Retinal pigment epithelial cell (primary cell): ENCODE results near the gene NPPB.

Experiments
- DNase-seq: peaks from one replicate; pipeline ENCODE4 v3.0.0-alpha.2; 2010; ENCODE audit warnings: low read depth
- H3K4me3 ChIP-seq: 2 replicates; pipeline ENCODE4 v1.5.1; 2011; ENCODE audit warnings: mild to moderate bottlenecking, low read length, control low read depth, moderate library complexity
- TF ChIP-seq, protein P1 (sequence below): conservative IDR thresholded peaks from 2 replicates; pipeline ENCODE4 v1.5.1; 2011; ENCODE audit warnings: low read depth, low read length, control low read depth, inconsistent platforms

NPPB gene

DNA sequence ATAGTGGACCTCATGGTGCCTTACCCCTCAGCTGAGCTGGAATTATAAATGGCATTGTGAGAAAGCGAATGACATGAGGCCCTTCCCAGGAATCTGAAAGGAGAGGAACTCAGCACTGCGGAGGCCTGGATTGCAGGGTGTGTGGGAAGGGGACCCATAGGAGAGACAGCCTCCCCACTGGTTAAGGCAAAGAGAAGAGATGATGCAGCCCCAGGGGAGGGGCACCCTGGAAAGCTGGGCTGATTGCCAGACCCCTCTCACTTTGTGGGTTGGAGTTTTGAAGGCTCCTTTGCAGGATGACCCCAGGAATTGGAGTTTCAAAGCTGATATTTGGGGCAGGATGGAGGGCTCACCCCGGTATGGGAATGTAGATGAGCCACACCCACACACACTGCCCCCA is 2.0 kb downstream of the NPPB start:
- TF ChIP-seq, protein P1, sequence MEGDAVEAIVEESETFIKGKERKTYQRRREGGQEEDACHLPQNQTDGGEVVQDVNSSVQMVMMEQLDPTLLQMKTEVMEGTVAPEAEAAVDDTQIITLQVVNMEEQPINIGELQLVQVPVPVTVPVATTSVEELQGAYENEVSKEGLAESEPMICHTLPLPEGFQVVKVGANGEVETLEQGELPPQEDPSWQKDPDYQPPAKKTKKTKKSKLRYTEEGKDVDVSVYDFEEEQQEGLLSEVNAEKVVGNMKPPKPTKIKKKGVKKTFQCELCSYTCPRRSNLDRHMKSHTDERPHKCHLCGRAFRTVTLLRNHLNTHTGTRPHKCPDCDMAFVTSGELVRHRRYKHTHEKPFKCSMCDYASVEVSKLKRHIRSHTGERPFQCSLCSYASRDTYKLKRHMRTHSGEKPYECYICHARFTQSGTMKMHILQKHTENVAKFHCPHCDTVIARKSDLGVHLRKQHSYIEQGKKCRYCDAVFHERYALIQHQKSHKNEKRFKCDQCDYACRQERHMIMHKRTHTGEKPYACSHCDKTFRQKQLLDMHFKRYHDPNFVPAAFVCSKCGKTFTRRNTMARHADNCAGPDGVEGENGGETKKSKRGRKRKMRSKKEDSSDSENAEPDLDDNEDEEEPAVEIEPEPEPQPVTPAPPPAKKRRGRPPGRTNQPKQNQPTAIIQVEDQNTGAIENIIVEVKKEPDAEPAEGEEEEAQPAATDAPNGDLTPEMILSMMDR = no peak
- no peak for DNase-seq

GRCh38 chr1:11855430-11855829 is 3.3 kb downstream of the NPPB start:
- DNase-seq = no peak
- TF ChIP-seq, protein P1 = no peak
- H3K4me3 ChIP-seq = no peak overlapping the region

More for the DNA sequence above, 2.0 kb downstream of the NPPB start:
- no peak overlapping the region for H3K4me3 ChIP-seq

DNA sequence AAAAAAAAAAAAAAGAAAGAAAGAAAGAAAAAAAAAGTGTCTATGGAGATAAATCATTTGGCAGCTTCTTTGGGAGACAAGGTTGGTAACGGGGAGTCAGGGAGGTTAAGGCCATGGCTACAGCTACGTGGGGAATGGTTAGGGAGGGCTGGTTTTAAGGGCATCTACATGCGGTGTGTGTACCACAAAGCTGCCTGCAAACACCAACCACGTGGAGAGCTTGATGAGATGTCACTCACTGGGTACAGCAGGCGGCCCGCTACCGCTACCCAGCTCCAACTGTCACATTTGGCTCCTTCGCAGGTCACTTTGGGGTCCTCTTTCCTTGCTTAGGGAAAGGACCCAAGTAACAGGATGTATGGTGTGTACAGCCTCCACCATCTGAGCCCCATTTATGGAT is 4.2 kb downstream of the NPPB start:
- no peak for DNase-seq
- TF ChIP-seq, protein P1 = no peak
- no peak overlapping the region for H3K4me3 ChIP-seq

GRCh38 chr1:11851180-11851579 is 7.6 kb downstream of the NPPB start:
- H3K4me3 ChIP-seq = no peak overlapping the region
- TF ChIP-seq, protein P1 = no peak
- no peak for DNase-seq

GRCh38 chr1:11850156-11850555 is 8.6 kb downstream of the NPPB start:
- TF ChIP-seq, protein P1 = no peak

DNA sequence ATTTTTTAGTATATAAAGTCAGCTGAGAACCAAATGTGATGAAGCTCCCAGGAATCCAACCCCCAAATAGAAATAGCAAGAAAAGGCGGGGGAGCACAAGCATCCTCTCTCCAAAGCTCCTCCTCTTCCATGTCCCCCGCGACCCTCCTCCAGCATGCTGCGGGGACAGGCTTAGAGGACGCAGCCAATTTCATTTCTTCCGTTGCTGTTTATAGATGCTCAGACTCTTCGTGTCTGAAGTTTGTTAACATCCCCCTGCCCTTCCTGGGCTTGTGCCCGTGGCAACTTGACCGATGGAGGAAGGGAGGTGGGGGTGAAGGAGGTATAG is 10.4 kb downstream of the NPPB start:
- TF ChIP-seq, protein P1 = no peak
- H3K4me3 ChIP-seq = no peak overlapping the region
- DNase-seq = no peak

More at GRCh38 chr1:11850156-11850555, 8.6 kb downstream of the NPPB start:
- DNase-seq = no peak
- no peak overlapping the region for H3K4me3 ChIP-seq

- no peak within 1 kb of the TSS for H3K4me3 ChIP-seq
- no peak for DNase-seq
- TF ChIP-seq, protein P1 = no peak
These were observed 10.9 kb downstream of the NPPB start, which contains the start of gene NPPA for GRCh38 chr1:11847667-11848372. NPPA (minus strand) TSS chr1:11847783; CDS start chr1:11847684, 99 bp downstream.
